ENCODE data around the gene PDE1A.

PDE1A gene

GRCh38 chr2:182426082-182426917 lies 536 bp downstream of the PDE1A start:
- TF ChIP-seq CTCF (IDR thresholded peaks at IDR 0.05) = no peak

GRCh38 chr2:182422864-182423263 lies 4.0 kb downstream of the PDE1A start:
- no peak for TF ChIP-seq CTCF (IDR thresholded peaks at IDR 0.05)

- TF ChIP-seq CTCF (IDR thresholded peaks at IDR 0.05) = no peak
Measured at GRCh38 chr2:182420669-182421068, 6.2 kb downstream of the PDE1A start.

GRCh38 chr2:182416861-182417260 lies 10.0 kb downstream of the PDE1A start:
- no peak for TF ChIP-seq CTCF (IDR thresholded peaks at IDR 0.05)

- no peak for TF ChIP-seq CTCF (IDR thresholded peaks at IDR 0.05)
Measured at GRCh38 chr2:182416191-182416590, 10.6 kb downstream of the PDE1A start.

GRCh38 chr2:182415771-182416170 lies 11.1 kb downstream of the PDE1A start:
- no peak for TF ChIP-seq CTCF (IDR thresholded peaks at IDR 0.05)

GRCh38 chr2:182412858-182413257 lies 14.0 kb downstream of the PDE1A start:
- TF ChIP-seq CTCF (IDR thresholded peaks at IDR 0.05) = no peak

All from LNCAP (cell line).